ENCODE data around the gene GFOD1.
"Not testable (repeated sequence)": the region's sequence is repeated elsewhere in the genome, so short reads cannot be mapped to it uniquely, and the experiment has no call there.

Gene GFOD1

GRCh38 chr6:13437218-13437996 lies 50.0 kb downstream of the GFOD1 start:
- no peak for DNase-seq

GRCh38 chr6:13436399-13437217 lies 50.8 kb downstream of the GFOD1 start:
- no peak for DNase-seq

- no peak for DNase-seq
Observed at GRCh38 chr6:13435477-13436246, 51.7 kb downstream of the GFOD1 start.

GRCh38 chr6:13434777-13435176 lies 52.6 kb downstream of the GFOD1 start:
- no peak for DNase-seq

- not testable (repeated sequence) for DNase-seq
Observed at GRCh38 chr6:13434135-13434775, 53.1 kb downstream of the GFOD1 start.

GRCh38 chr6:13433709-13434121 lies 53.7 kb downstream of the GFOD1 start:
- DNase-seq, result no peak

GRCh38 chr6:13432526-13433184 lies 54.7 kb downstream of the GFOD1 start:
- no peak for DNase-seq

GRCh38 chr6:13431861-13432465 lies 55.4 kb downstream of the GFOD1 start:
- no peak for DNase-seq

- DNase-seq, result no peak
Observed at GRCh38 chr6:13431059-13431656, 56.2 kb downstream of the GFOD1 start.

- DNase-seq, result peak; percentile 12
Observed at GRCh38 chr6:13429406-13429753, 58.0 kb downstream of the GFOD1 start.

GRCh38 chr6:13428583-13429405 lies 58.6 kb downstream of the GFOD1 start:
- DNase-seq, result peak; percentile 9

GRCh38 chr6:13427801-13428582 lies 59.4 kb downstream of the GFOD1 start:
- DNase-seq, result peak; percentile 77

GRCh38 chr6:13427316-13427715 lies 60.1 kb downstream of the GFOD1 start:
- DNase-seq, result no peak

- DNase-seq, result no peak
Observed at GRCh38 chr6:13425943-13426931, 61.2 kb downstream of the GFOD1 start.

- DNase-seq, result no peak
Observed at GRCh38 chr6:13425270-13425873, 62.0 kb downstream of the GFOD1 start.

GRCh38 chr6:13423252-13423651 lies 64.1 kb downstream of the GFOD1 start:
- no peak for DNase-seq

- DNase-seq, result no peak
Observed at GRCh38 chr6:13422681-13423221, 64.6 kb downstream of the GFOD1 start.
